Measurements from ENCODE around the gene IL17C.

IL17C gene

DNA sequence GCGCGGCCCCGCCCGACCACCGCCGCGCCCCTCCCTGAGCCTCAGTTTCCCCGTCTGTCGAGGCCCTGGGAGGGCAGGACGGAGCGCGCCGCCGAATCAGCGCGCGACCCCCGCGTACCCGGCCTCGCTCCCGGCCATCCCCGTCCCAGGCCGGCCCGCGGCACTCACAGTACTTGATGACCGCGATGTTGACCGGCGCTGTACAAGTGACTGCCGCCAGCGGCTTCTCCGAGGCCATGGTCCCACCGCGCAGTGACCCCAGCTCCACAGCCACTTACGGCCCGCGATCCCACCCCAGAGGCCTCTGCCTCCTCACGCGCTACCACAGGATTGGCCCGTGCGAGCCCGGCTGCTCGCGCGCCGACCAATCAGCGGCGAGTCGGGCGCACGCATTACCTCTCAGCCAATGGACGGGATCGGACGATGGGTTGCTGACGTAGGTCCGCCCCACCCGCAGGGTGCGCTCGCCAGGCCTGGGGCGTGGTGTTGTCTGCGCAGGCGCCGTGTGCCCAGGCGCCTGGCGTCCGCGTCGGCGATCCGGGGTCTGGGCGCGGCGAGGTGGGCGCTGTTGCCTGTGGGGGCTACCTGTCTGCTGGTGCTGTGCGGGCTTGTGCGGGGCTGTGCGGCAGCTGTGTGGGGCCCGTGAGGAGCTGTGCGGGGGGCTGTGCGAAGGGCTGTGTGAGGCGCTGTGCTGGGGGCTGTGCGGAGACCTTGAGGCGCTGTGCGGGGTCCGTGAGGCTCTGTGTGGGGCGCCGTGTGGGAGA, 24.7 kb downstream of the IL17C start, which contains the start of gene MVD:
Gene MVD, minus strand, starts transcription at position 249 of the 764 bp plus-strand sequence. Its CDS starts 11 bp downstream, at position 238.
- peak within 1 kb of the TSS; percentile 76 to 82 for H3K4me3 ChIP-seq (ENCODE audit: low read depth in 1 of 2, low read length in 2 of 2)
- H4K20me1 ChIP-seq (ENCODE audit: insufficient read depth, low read length), result peaks cover 15% of the 10 kb centered on the region
- peaks cover 15% of the 10 kb centered on the region for H3K36me3 ChIP-seq (ENCODE audit: insufficient read depth, low read length)
- peak within 1 kb of the TSS; percentile 81 for H2AFZ ChIP-seq (ENCODE audit: low read depth, low read length)
- no peak for TF ChIP-seq EZH2 (IDR thresholded peaks at IDR 0.05; ENCODE audit: borderline replicate concordance, low read depth, low read length, severe bottlenecking)
- TF ChIP-seq, protein P1, sequence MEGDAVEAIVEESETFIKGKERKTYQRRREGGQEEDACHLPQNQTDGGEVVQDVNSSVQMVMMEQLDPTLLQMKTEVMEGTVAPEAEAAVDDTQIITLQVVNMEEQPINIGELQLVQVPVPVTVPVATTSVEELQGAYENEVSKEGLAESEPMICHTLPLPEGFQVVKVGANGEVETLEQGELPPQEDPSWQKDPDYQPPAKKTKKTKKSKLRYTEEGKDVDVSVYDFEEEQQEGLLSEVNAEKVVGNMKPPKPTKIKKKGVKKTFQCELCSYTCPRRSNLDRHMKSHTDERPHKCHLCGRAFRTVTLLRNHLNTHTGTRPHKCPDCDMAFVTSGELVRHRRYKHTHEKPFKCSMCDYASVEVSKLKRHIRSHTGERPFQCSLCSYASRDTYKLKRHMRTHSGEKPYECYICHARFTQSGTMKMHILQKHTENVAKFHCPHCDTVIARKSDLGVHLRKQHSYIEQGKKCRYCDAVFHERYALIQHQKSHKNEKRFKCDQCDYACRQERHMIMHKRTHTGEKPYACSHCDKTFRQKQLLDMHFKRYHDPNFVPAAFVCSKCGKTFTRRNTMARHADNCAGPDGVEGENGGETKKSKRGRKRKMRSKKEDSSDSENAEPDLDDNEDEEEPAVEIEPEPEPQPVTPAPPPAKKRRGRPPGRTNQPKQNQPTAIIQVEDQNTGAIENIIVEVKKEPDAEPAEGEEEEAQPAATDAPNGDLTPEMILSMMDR (IDR thresholded peaks at IDR 0.05; ENCODE audit: borderline replicate concordance, extremely low read depth, low read length, poor library complexity, severe bottlenecking), result peak; percentile 28
- no peaks in the 10 kb centered on the region for H3K9me3 ChIP-seq (ENCODE audit: insufficient read depth, low read length, severe bottlenecking)
- peak within 1 kb of the TSS; percentile 89 for H3K4me2 ChIP-seq (ENCODE audit: insufficient read depth, low read length)
- peaks cover 23% of the 10 kb centered on the region for H3K4me1 ChIP-seq (ENCODE audit: insufficient read depth, low read length)
- peak within 1 kb of the TSS; percentile 78 for H3K9ac ChIP-seq (ENCODE audit: low read depth, low read length)
- H3K27ac ChIP-seq (ENCODE audit: low read length), result peak within 1 kb of the TSS; percentile 83
- H3K27me3 ChIP-seq (ENCODE audit: insufficient read depth, low read length, poor library complexity), result no peaks in the 10 kb centered on the region
- peak; percentile 96 for DNase-seq
- H3K79me2 ChIP-seq (ENCODE audit: insufficient read depth, low read length), result peaks cover 52% of the 10 kb centered on the region
- peak; percentile 98 for ATAC-seq (ENCODE audit: insufficient read depth, low read depth)

DNA sequence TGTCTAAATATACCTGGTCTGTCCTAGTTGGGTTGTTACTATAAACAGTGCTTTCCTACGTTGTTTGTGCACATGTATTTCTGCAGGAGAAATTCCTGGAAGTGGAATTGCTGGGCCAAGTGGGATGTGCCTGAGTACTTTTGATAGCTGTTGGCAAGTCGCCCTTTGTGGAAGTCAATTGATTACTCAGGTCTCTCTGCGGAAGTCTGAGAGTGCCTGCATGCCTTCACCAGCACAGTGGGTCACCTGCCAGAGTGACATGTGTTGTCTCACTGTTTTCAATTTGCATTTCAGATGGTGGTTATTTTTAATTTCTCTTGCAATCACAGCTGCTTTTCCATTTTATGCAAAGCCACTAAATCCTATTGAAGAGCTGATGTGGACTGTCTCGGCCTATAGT, 26.8 kb downstream of the IL17C start:
- DNase-seq, result no peak
- ATAC-seq (ENCODE audit: insufficient read depth, low read depth), result no peak

DNA sequence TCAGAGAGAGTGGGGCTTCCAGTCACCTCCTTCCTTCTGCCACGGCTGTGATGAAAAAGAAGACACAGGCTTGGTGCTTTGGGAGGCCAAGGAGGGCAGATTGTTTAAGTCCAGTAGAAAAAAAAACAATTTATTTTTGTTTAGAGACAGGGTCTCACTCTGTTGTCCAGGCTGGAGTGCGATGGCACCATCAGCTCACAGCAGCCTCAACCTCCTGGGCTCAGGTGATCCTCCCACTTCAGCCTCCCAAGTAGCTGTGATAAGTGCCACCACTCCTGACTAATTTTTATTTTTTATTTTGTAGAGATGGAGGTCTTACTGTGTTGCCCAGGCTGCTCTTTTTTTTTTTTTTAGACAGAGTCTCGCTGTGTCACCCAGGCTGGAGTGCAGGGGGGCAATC, 27.2 kb downstream of the IL17C start:
- H3K27me3 ChIP-seq (ENCODE audit: insufficient read depth, low read length, poor library complexity), result no peaks in the 10 kb centered on the region
- TF ChIP-seq, protein P1 (IDR thresholded peaks at IDR 0.05; ENCODE audit: borderline replicate concordance, extremely low read depth, low read length, poor library complexity, severe bottlenecking), result no peak
- no peak for TF ChIP-seq EZH2 (IDR thresholded peaks at IDR 0.05; ENCODE audit: borderline replicate concordance, low read depth, low read length, severe bottlenecking)
- H3K9me3 ChIP-seq (ENCODE audit: insufficient read depth, low read length, severe bottlenecking), result no peaks in the 10 kb centered on the region
- H3K79me2 ChIP-seq (ENCODE audit: insufficient read depth, low read length), result peaks cover 28% of the 10 kb centered on the region
- H3K4me1 ChIP-seq (ENCODE audit: insufficient read depth, low read length), result peaks cover 23% of the 10 kb centered on the region
- no peaks in the 10 kb centered on the region for H3K36me3 ChIP-seq (ENCODE audit: insufficient read depth, low read length)
- ATAC-seq (ENCODE audit: insufficient read depth, low read depth) (no peak), DNase-seq (no peak)
- no peak overlapping the region for H3K4me3 ChIP-seq (ENCODE audit: low read depth in 1 of 2, low read length in 2 of 2)
- no peaks in the 10 kb centered on the region for H4K20me1 ChIP-seq (ENCODE audit: insufficient read depth, low read length)
- no peak overlapping the region for H2AFZ ChIP-seq (ENCODE audit: low read depth, low read length)
- no peak overlapping the region for H3K9ac ChIP-seq (ENCODE audit: low read depth, low read length)
- H3K27ac ChIP-seq (ENCODE audit: low read length), result no peak overlapping the region
- H3K4me2 ChIP-seq (ENCODE audit: insufficient read depth, low read length), result no peak overlapping the region

More for the DNA sequence above, 26.8 kb downstream of the IL17C start:
- TF ChIP-seq, protein P1 (IDR thresholded peaks at IDR 0.05; ENCODE audit: borderline replicate concordance, extremely low read depth, low read length, poor library complexity, severe bottlenecking), result no peak
- TF ChIP-seq EZH2 (IDR thresholded peaks at IDR 0.05; ENCODE audit: borderline replicate concordance, low read depth, low read length, severe bottlenecking), result no peak
- no peak overlapping the region for H3K9ac ChIP-seq (ENCODE audit: low read depth, low read length)
- peaks cover 23% of the 10 kb centered on the region for H3K4me1 ChIP-seq (ENCODE audit: insufficient read depth, low read length)
- H3K27me3 ChIP-seq (ENCODE audit: insufficient read depth, low read length, poor library complexity), result no peaks in the 10 kb centered on the region
- H3K9me3 ChIP-seq (ENCODE audit: insufficient read depth, low read length, severe bottlenecking), result no peaks in the 10 kb centered on the region
- H3K36me3 ChIP-seq (ENCODE audit: insufficient read depth, low read length), result 0 out of 2 replicates have a peak, but pooled peaks cover 1% of the 10 kb centered on the region
- H4K20me1 ChIP-seq (ENCODE audit: insufficient read depth, low read length), result no peaks in the 10 kb centered on the region
- peaks cover 31% of the 10 kb centered on the region for H3K79me2 ChIP-seq (ENCODE audit: insufficient read depth, low read length)
- H3K4me3 ChIP-seq (ENCODE audit: low read depth in 1 of 2, low read length in 2 of 2), result no peak overlapping the region
- H2AFZ ChIP-seq (ENCODE audit: low read depth, low read length), result no peak overlapping the region
- H3K27ac ChIP-seq (ENCODE audit: low read length), result no peak overlapping the region
- no peak overlapping the region for H3K4me2 ChIP-seq (ENCODE audit: insufficient read depth, low read length)
